HCT116 (cell line): ENCODE data around the gene PLD5.

ENCODE experiments used
- ATF3 ChIP-seq: IDR thresholded peaks from 2 replicates; pipeline ENCODE4 v1.6.1; 2012
- CTCF ChIP-seq, 3 experiments: fragments of 200-600 bp in 1 of 3; sonication (generic) in 1 of 3; IDR thresholded peaks in 2 of 3; conservative IDR thresholded peaks in 1 of 3; 2 replicates each; pipeline ENCODE4 v1.5.1; 2012 to 2017; ENCODE audit warnings: low read depth in 2 of 3, low read length in 2 of 3, antibody characterized with exemption in 1 of 3, borderline replicate concordance in 1 of 3, control low read depth in 1 of 3, mild to moderate bottlenecking in 1 of 3, mixed read lengths in 1 of 3, mixed run types in 1 of 3, moderate library complexity in 1 of 3; ENCODE audit not compliant: insufficient read depth in 1 of 3
- EGR1 ChIP-seq: IDR thresholded peaks from 2 replicates; pipeline ENCODE4 v1.6.1; 2012; ENCODE audit warnings: low read depth
- EZH2 ChIP-seq: fragments of 200-600 bp; sonication (generic); IDR thresholded peaks from 2 replicates; pipeline ENCODE4 v1.6.1; 2017; ENCODE audit warnings: antibody characterized with exemption, mixed run types
- MAX ChIP-seq: IDR thresholded peaks from 2 replicates; pipeline ENCODE4 v1.6.1; 2012
- POLR2A ChIP-seq: IDR thresholded peaks from 2 replicates; pipeline ENCODE4 v1.7.0; 2011; ENCODE audit warnings: borderline replicate concordance; ENCODE audit not compliant: insufficient read depth, insufficient read length; ENCODE audit errors: extremely low read depth
- POLR2AphosphoS5 ChIP-seq: IDR thresholded peaks from 2 replicates; pipeline ENCODE4 v1.6.1; 2011; ENCODE audit warnings: mild to moderate bottlenecking, low read depth, low read length, moderate library complexity
- RAD21 ChIP-seq: IDR thresholded peaks from 2 replicates; pipeline ENCODE4 v1.6.1; 2012; ENCODE audit warnings: low read depth, mild to moderate bottlenecking
- SIN3A ChIP-seq: IDR thresholded peaks from 2 replicates; pipeline ENCODE4 v1.6.1; 2012; ENCODE audit warnings: low read depth
- YY1 ChIP-seq: IDR thresholded peaks from 2 replicates; pipeline ENCODE4 v1.6.1; 2011; ENCODE audit warnings: low read length, low read depth, moderate library complexity, mild to moderate bottlenecking; ENCODE audit not compliant: insufficient replicate concordance; ENCODE audit errors: extremely low read depth

- TF ChIP-seq CTCF (IDR thresholded peaks at IDR 0.05 in 2 of 3, conservative IDR thresholded peaks at IDR 0.05 in 1 of 3; ENCODE audit: borderline replicate concordance in 1 of 3, insufficient read depth in 1 of 3, low read depth in 2 of 3, low read length in 2 of 3): no peak
- TF ChIP-seq SIN3A: no peak
- TF ChIP-seq MAX: no peak
- TF ChIP-seq POLR2AphosphoS5: no peak
- TF ChIP-seq POLR2A: no peak
- no peak for TF ChIP-seq RAD21
- no peak for TF ChIP-seq EGR1
- no peak for TF ChIP-seq EZH2
- no peak for TF ChIP-seq YY1
- no peak for TF ChIP-seq ATF3
These were observed 35.0 kb downstream of the PLD5 start for GRCh38 chr1:242489545-242489944.
